HCT116 (cell line): ENCODE data around the gene KIF26A. TPM values are rescaled to one million over a fixed set of nuclear protein-coding genes. Genes with fewer than 3 reads are reported as not detected.

ENCODE experiments used
- ATAC-seq: fragments of 200-7000 bp; cut with Tn5 transposase; 2 replicates; pipeline ENCODE4 v1.9.1; 2020; ENCODE audit warnings: mild to moderate bottlenecking, moderate library complexity
- BruUV-seq: library from RNA; stranded (reverse); fragments of 400-500 nt; replicated peaks from 2 replicates; lab custom pipeline; 2021; lab: Mats Ljungman, UMichigan
- CTCF ChIA-PET: fragments of 300-600 bp; sonication (Branson Sonifier 250); formaldehyde crosslinking; loops from one replicate; lab custom pipeline; 2021; ENCODE audit warnings: antibody characterized with exemption; lab: Charles Lee
- POLR2A ChIA-PET: fragments of 300-600, 350-600 bp; sonication (Branson Sonifier 250); formaldehyde crosslinking; loops from one replicate; lab custom pipeline; 2021; ENCODE audit warnings: antibody characterized with exemption; lab: Charles Lee
- RAD21 ChIA-PET, 2 experiments: fragments of 300-600 bp; sonication (Branson Sonifier 250); formaldehyde crosslinking; loops; one replicate each; lab custom pipeline; 2023; ENCODE audit warnings: low total read pairs in 2 of 2; ENCODE audit not compliant: uncharacterized antibody in 2 of 2, unreplicated experiment in 2 of 2, low non-redundant PET in 1 of 2; lab: Charles Lee
- DNase-seq: peaks from one replicate; pipeline ENCODE4 v3.0.0-alpha.2; 2010; ENCODE audit warnings: low read depth, low spot score
- H2AFZ ChIP-seq: fragments of 200-600 bp; shearing (Covaris generic), sonication (generic); 2 replicates; pipeline ENCODE4 v1.6.1; 2017; ENCODE audit warnings: low read depth, mixed run types, mixed read lengths, antibody characterized with exemption, low read length; ENCODE audit not compliant: poor library complexity, severe bottlenecking
- H3K27ac ChIP-seq: 2 replicates; pipeline ENCODE4 v1.5.1; 2012; ENCODE audit warnings: low read depth, low read length
- H3K27me3 ChIP-seq: fragments of 200-600 bp; sonication (generic); 2 replicates; pipeline ENCODE4 v1.6.1; 2016; ENCODE audit warnings: mixed run types, low read length, mixed read lengths; ENCODE audit not compliant: insufficient read depth
- H3K36me3 ChIP-seq, 2 experiments: fragments of 200-500 bp in 1 of 2; fragments of 200-600 bp in 1 of 2; sonication (Bioruptor generic) in 1 of 2; sonication (generic) in 1 of 2; 2 replicates each; pipeline versions ENCODE4 v1.5.1 to v1.6.1; 2014 to 2016; ENCODE audit warnings: low read length in 2 of 2, inconsistent platforms in 1 of 2, mixed read lengths in 1 of 2, mixed run types in 1 of 2; ENCODE audit not compliant: insufficient read depth in 2 of 2, control insufficient read depth in 1 of 2
- H3K4me1 ChIP-seq, 2 experiments: fragments of 200-600 bp in 1 of 2; sonication (generic) in 1 of 2; 2 replicates each; pipeline versions ENCODE4 v1.5.1 to v1.6.1; 2012 to 2017; ENCODE audit warnings: low read length in 2 of 2, inconsistent platforms in 1 of 2, mild to moderate bottlenecking in 1 of 2, mixed read lengths in 1 of 2, mixed run types in 1 of 2, moderate library complexity in 1 of 2; ENCODE audit not compliant: insufficient read depth in 2 of 2, control insufficient read depth in 1 of 2
- H3K4me2 ChIP-seq: fragments of 200-600 bp; sonication (generic); 2 replicates; pipeline ENCODE4 v1.6.1; 2017; ENCODE audit warnings: mixed run types, low read length, mixed read lengths
- H3K4me3 ChIP-seq, 2 experiments: fragments of 200-600 bp in 1 of 2; sonication (generic) in 1 of 2; replicated peaks in 1 of 2; 2 replicates each; pipeline ENCODE4 v1.5.1; 2011 to 2016; ENCODE audit warnings: low read length in 2 of 2, control low read depth in 1 of 2, low read depth in 1 of 2, mild to moderate bottlenecking in 1 of 2, mixed read lengths in 1 of 2, mixed run types in 1 of 2
- H3K79me2 ChIP-seq: fragments of 200-600 bp; sonication (generic); 2 replicates; pipeline ENCODE4 v1.6.1; 2017; ENCODE audit warnings: mild to moderate bottlenecking, mixed run types, low read length, moderate library complexity, mixed read lengths; ENCODE audit not compliant: insufficient read depth
- H3K9ac ChIP-seq: fragments of 200-600 bp; sonication (generic); 2 replicates; pipeline ENCODE4 v1.6.1; 2016; ENCODE audit warnings: low read length, mixed read lengths
- H3K9me2 ChIP-seq: fragments of 200-600 bp; sonication (generic), shearing (Covaris generic); 2 replicates; pipeline ENCODE4 v1.6.1; 2017; ENCODE audit warnings: mixed run types, mild to moderate bottlenecking, moderate library complexity; ENCODE audit not compliant: insufficient read depth
- H3K9me3 ChIP-seq, 2 experiments: fragments of 200-500 bp in 1 of 2; fragments of 200-600 bp in 1 of 2; sonication (Bioruptor generic) in 1 of 2; sonication (generic) in 1 of 2; 2 replicates each; pipeline ENCODE4 v1.6.1; 2014 to 2017; ENCODE audit warnings: low read length in 2 of 2, mixed read lengths in 2 of 2, inconsistent platforms in 1 of 2, low read depth in 1 of 2, mild to moderate bottlenecking in 1 of 2, mixed run types in 1 of 2, moderate library complexity in 1 of 2; ENCODE audit not compliant: control insufficient read depth in 1 of 2, insufficient read depth in 1 of 2
- H4K20me1 ChIP-seq: fragments of 200-600 bp; sonication (generic), shearing (Covaris generic); 2 replicates; pipeline ENCODE4 v1.6.1; 2017; ENCODE audit warnings: mixed run types, mild to moderate bottlenecking, moderate library complexity; ENCODE audit not compliant: insufficient read depth
- CBX3 ChIP-seq: IDR thresholded peaks from 2 replicates; pipeline ENCODE4 v1.6.1; 2012; ENCODE audit warnings: low read depth
- ELF1 ChIP-seq: IDR thresholded peaks from 2 replicates; pipeline ENCODE4 v1.6.1; 2012; ENCODE audit warnings: low read depth, borderline replicate concordance
- EZH2phosphoT487 ChIP-seq: fragments of 200-600 bp; IDR thresholded peaks from 2 replicates; pipeline ENCODE4 v1.6.1; 2018; ENCODE audit warnings: antibody characterized with exemption, borderline replicate concordance
- FOSL1 ChIP-seq: IDR thresholded peaks from 2 replicates; pipeline ENCODE4 v1.6.1; 2012; ENCODE audit warnings: low read depth
- SIN3A ChIP-seq: IDR thresholded peaks from 2 replicates; pipeline ENCODE4 v1.6.1; 2012; ENCODE audit warnings: low read depth
- SRF ChIP-seq: IDR thresholded peaks from 2 replicates; pipeline ENCODE4 v1.6.1; 2012; ENCODE audit warnings: low read depth
- YY1 ChIP-seq: IDR thresholded peaks from 2 replicates; pipeline ENCODE4 v1.6.1; 2011; ENCODE audit warnings: low read length, low read depth, moderate library complexity, mild to moderate bottlenecking; ENCODE audit not compliant: insufficient replicate concordance; ENCODE audit errors: extremely low read depth
- intact Hi-C: fragments of 100-400 bp; cut with micrococcal nuclease; formaldehyde crosslinking; loops from 2 replicates; pipeline ENCODE4 v1.10.0; 2022
- total RNA-seq: library from RNA; stranded (reverse); gene quantifications from one replicate; pipeline ENCODE4 v1.2.1, GENCODE V29; 2021; ENCODE audit not compliant: unreplicated experiment
- TF ChIP-seq, protein P1 (sequence below), 3 experiments: fragments of 200-600 bp in 1 of 3; sonication (generic) in 1 of 3; IDR thresholded peaks in 2 of 3; conservative IDR thresholded peaks in 1 of 3; 2 replicates each; pipeline ENCODE4 v1.5.1; 2012 to 2017; ENCODE audit warnings: low read depth in 2 of 3, low read length in 2 of 3, antibody characterized with exemption in 1 of 3, borderline replicate concordance in 1 of 3, control low read depth in 1 of 3, mild to moderate bottlenecking in 1 of 3, mixed read lengths in 1 of 3, mixed run types in 1 of 3, moderate library complexity in 1 of 3; ENCODE audit not compliant: insufficient read depth in 1 of 3
- TF ChIP-seq, protein P2 (sequence below): IDR thresholded peaks from 2 replicates; pipeline ENCODE4 v1.6.1; 2012; ENCODE audit warnings: low read depth

The KIF26A gene
- total RNA-seq, 1 experiment from 2014 or later: 10.2 TPM

DNA sequence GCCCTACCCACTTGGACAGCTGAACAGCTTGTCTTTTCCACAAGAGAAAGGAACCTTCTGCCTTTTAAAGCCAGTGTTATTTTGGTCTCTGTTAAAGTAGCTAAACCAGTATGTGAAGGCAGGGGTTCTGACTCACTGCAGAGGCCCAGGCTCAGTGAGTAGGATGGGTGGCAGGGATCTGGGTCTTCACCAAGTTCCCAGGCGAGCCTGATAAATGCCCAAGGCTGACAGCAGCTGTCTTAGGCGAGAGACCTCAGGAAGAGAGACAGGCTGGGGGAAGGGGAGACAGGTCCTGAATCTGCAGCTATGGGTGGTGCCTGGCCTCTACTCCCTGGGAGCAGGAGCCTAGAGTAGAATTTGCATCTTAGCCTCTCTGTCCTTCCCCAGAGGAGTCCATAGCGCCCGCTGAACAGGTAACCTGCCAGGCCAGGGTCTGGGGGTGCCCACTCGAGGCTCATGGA is 18.1 kb upstream of the KIF26A start:
- Histone ChIP-seq H3K27me3 (no peaks in the 10 kb centered on the region), H3K27ac (no peak overlapping the region), H3K9ac (no peak overlapping the region), H4K20me1 (no peaks in the 10 kb centered on the region), H3K4me1 (peaks cover 16 to 49% of the 10 kb centered on the region in 2 experiments; a peak in 3 of 4 replicates), H3K4me2 (0 out of 2 replicates have a peak overlapping the region, but pooled peaks have one; percentile 21), H3K9me2 (no peaks in the 10 kb centered on the region), H3K36me3 (no peaks in the 10 kb centered on the region), H3K4me3 (no peak overlapping the region), H2AFZ (no peak overlapping the region), H3K9me3 (peaks cover 7 to 22% of the 10 kb centered on the region in 2 experiments), H3K79me2 (no peaks in the 10 kb centered on the region)
- BruUV-seq: no TSS peak
- POLR2A ChIA-PET: no interaction called here
- CTCF ChIA-PET: interaction anchor here (1.0 to 1.5 kb wide), 3 partner anchors 17 to 444 kb away, joined by 3 to 5 read pairs (median 4); no protein-coding TSS in a partner anchor
- DNase-seq (no peak), ATAC-seq (no peak)
- intact Hi-C loops: no loop called here
- TF ChIP-seq, protein P1, sequence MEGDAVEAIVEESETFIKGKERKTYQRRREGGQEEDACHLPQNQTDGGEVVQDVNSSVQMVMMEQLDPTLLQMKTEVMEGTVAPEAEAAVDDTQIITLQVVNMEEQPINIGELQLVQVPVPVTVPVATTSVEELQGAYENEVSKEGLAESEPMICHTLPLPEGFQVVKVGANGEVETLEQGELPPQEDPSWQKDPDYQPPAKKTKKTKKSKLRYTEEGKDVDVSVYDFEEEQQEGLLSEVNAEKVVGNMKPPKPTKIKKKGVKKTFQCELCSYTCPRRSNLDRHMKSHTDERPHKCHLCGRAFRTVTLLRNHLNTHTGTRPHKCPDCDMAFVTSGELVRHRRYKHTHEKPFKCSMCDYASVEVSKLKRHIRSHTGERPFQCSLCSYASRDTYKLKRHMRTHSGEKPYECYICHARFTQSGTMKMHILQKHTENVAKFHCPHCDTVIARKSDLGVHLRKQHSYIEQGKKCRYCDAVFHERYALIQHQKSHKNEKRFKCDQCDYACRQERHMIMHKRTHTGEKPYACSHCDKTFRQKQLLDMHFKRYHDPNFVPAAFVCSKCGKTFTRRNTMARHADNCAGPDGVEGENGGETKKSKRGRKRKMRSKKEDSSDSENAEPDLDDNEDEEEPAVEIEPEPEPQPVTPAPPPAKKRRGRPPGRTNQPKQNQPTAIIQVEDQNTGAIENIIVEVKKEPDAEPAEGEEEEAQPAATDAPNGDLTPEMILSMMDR (IDR thresholded peaks at IDR 0.05 in 2 of 3, conservative IDR thresholded peaks at IDR 0.05 in 1 of 3; ENCODE audit: borderline replicate concordance in 1 of 3, insufficient read depth in 1 of 3, low read depth in 2 of 3, low read length in 2 of 3): no peak
- no peak for TF ChIP-seq CBX3
- no peak for TF ChIP-seq ELF1
- TF ChIP-seq, protein P2, sequence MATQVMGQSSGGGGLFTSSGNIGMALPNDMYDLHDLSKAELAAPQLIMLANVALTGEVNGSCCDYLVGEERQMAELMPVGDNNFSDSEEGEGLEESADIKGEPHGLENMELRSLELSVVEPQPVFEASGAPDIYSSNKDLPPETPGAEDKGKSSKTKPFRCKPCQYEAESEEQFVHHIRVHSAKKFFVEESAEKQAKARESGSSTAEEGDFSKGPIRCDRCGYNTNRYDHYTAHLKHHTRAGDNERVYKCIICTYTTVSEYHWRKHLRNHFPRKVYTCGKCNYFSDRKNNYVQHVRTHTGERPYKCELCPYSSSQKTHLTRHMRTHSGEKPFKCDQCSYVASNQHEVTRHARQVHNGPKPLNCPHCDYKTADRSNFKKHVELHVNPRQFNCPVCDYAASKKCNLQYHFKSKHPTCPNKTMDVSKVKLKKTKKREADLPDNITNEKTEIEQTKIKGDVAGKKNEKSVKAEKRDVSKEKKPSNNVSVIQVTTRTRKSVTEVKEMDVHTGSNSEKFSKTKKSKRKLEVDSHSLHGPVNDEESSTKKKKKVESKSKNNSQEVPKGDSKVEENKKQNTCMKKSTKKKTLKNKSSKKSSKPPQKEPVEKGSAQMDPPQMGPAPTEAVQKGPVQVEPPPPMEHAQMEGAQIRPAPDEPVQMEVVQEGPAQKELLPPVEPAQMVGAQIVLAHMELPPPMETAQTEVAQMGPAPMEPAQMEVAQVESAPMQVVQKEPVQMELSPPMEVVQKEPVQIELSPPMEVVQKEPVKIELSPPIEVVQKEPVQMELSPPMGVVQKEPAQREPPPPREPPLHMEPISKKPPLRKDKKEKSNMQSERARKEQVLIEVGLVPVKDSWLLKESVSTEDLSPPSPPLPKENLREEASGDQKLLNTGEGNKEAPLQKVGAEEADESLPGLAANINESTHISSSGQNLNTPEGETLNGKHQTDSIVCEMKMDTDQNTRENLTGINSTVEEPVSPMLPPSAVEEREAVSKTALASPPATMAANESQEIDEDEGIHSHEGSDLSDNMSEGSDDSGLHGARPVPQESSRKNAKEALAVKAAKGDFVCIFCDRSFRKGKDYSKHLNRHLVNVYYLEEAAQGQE: no peak
- no peak for TF ChIP-seq SRF
- TF ChIP-seq SIN3A: no peak
- TF ChIP-seq FOSL1: no peak
- no peak for TF ChIP-seq EZH2phosphoT487
- no peak for TF ChIP-seq YY1
- RAD21 ChIA-PET: no interaction called here
